Caco-2 (cell line): ENCODE results near the gene RIPK3. TPM values are rescaled to one million over a fixed set of nuclear protein-coding genes. Genes with fewer than 3 reads are reported as not detected.

ENCODE experiments used
- BruUV-seq: library from RNA; stranded (reverse); fragments of 400-500 nt; replicated peaks from 2 replicates; lab custom pipeline; 2021; lab: Mats Ljungman, UMichigan
- CTCF ChIA-PET: fragments of 300-600 bp; sonication (Branson Sonifier 250); formaldehyde crosslinking; loops from one replicate; lab custom pipeline; 2022; ENCODE audit warnings: antibody characterized with exemption; lab: Charles Lee
- POLR2A ChIA-PET: fragments of 300-600 bp; sonication (Branson Sonifier 250); formaldehyde crosslinking; loops from one replicate; lab custom pipeline; 2022; ENCODE audit warnings: antibody characterized with exemption; lab: Charles Lee
- DNase-seq, 2 experiments: peaks; one replicate each; pipeline versions ENCODE4 v3.0.0 to v3.0.0-alpha.2; 2020 to 2022
- H3K27me3 ChIP-seq: replicated peaks from 2 replicates; pipeline ENCODE4 v1.6.0; 2011; ENCODE audit warnings: low read length; ENCODE audit not compliant: control insufficient read depth, insufficient read depth
- H3K36me3 ChIP-seq: 2 replicates; pipeline ENCODE4 v1.5.1; 2011; ENCODE audit warnings: low read length; ENCODE audit not compliant: control insufficient read depth, insufficient read depth
- H3K4me1 ChIP-seq: fragments of 250-450 bp; sonication (Bioruptor Pico); 2 replicates; pipeline ENCODE4 v1.5.1; 2020; ENCODE audit warnings: mild to moderate bottlenecking
- H3K4me3 ChIP-seq: 2 replicates; pipeline ENCODE4 v1.5.1; 2011; ENCODE audit warnings: low read depth, mild to moderate bottlenecking, control low read depth, low read length
- H3K9me3 ChIP-seq: fragments of 250-450 bp; sonication (Bioruptor Pico); 2 replicates; pipeline ENCODE4 v1.5.1; 2020; ENCODE audit warnings: mild to moderate bottlenecking, moderate library complexity
- H3K27ac Mint-ChIP-seq: one replicate; pipeline ENCODE4 v1.8.0; 2022; ENCODE audit warnings: mixed read lengths; ENCODE audit not compliant: unreplicated experiment
- H3K27me3 Mint-ChIP-seq: one replicate; pipeline ENCODE4 v1.8.0; 2022; ENCODE audit warnings: mixed read lengths; ENCODE audit not compliant: insufficient read depth, unreplicated experiment
- H3K36me3 Mint-ChIP-seq: one replicate; pipeline ENCODE4 v1.8.0; 2022; ENCODE audit warnings: mild to moderate bottlenecking, mixed read lengths; ENCODE audit not compliant: insufficient read depth, unreplicated experiment
- H3K4me1 Mint-ChIP-seq: one replicate; pipeline ENCODE4 v1.8.0; 2022; ENCODE audit warnings: low read depth, mixed read lengths; ENCODE audit not compliant: unreplicated experiment
- H3K4me3 Mint-ChIP-seq: one replicate; pipeline ENCODE4 v1.8.0; 2022; ENCODE audit warnings: mild to moderate bottlenecking, moderate library complexity, mixed read lengths; ENCODE audit not compliant: unreplicated experiment
- H3K9me3 Mint-ChIP-seq: one replicate; pipeline ENCODE4 v1.8.0; 2022; ENCODE audit warnings: mixed read lengths; ENCODE audit not compliant: unreplicated experiment
- intact Hi-C: fragments of 100-400 bp; cut with micrococcal nuclease; formaldehyde crosslinking; loops from one replicate; pipeline ENCODE4 v1.10.0; 2022; ENCODE audit not compliant: unreplicated experiment
- total RNA-seq: library from RNA; stranded (reverse); gene quantifications from 2 replicates; pipeline ENCODE4 v1.2.3, GENCODE V29; 2022
- TF ChIP-seq, protein P1 (sequence below), 2 experiments: fragments of 200-600 bp in 1 of 2; IDR thresholded peaks; 1 replicate in 1 of 2; 2 replicates in 1 of 2; pipeline versions ENCODE4 v1.5.1 to v1.8.0; 2011 to 2022; ENCODE audit warnings: antibody characterized with exemption in 1 of 2, control low read depth in 1 of 2, inconsistent platforms in 1 of 2, low read depth in 1 of 2, low read length in 1 of 2, mild to moderate bottlenecking in 1 of 2, moderate library complexity in 1 of 2; ENCODE audit not compliant: insufficient read depth in 1 of 2, severe bottlenecking in 1 of 2, unreplicated experiment in 1 of 2

The RIPK3 gene
- total RNA-seq, 1 experiment from 2014 or later, result 1.5 TPM

DNA sequence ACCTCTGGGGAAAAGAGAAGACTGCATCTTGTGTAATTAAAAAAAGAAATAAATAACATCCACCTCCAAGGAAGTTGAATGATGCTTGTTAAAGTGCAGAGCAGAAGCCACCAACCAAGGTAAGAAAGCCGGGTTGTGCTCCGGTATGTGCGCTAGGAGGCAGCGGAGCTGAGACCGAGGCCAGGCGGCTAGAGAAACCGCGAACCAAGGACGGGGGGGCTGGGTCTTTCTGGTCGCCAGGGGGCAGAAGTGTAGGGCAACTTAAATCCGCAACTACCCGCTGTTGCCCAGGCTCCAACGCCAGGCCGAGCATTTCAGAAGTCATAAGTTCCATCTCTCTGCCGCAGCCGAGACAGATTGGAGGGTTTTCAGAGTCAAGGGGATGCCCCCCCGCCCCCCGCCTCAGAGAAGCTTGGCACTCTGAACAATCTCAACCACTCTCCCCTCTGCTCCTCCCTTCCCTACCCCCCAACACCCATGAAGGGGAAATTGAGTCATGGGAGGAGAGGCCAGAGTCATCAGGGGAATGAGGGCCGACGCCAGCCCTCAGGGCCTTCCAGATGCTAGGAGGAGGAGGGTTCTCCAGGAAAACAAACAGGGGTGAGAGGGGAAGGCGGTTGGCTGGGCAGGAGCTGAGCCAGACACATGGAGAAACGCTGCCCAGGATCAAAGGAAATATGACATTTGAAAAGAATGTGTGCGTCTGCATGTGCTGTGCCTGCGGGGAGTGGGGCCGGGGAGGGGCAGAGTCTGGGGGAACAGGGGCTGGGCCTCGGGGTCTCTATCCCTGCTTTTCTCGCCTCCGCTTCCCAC lies 26.0 kb upstream of the RIPK3 start:
- peak overlapping the region; percentile 67 for H3K4me3 ChIP-seq
- H3K36me3 Mint-ChIP-seq, result no peaks in the 10 kb centered on the region
- H3K4me1 ChIP-seq, result peaks cover 4% of the 10 kb centered on the region; the same call in 1 of the 2 replicates
- H3K27me3 Mint-ChIP-seq, result no peaks in the 10 kb centered on the region
- TF ChIP-seq, protein P1, sequence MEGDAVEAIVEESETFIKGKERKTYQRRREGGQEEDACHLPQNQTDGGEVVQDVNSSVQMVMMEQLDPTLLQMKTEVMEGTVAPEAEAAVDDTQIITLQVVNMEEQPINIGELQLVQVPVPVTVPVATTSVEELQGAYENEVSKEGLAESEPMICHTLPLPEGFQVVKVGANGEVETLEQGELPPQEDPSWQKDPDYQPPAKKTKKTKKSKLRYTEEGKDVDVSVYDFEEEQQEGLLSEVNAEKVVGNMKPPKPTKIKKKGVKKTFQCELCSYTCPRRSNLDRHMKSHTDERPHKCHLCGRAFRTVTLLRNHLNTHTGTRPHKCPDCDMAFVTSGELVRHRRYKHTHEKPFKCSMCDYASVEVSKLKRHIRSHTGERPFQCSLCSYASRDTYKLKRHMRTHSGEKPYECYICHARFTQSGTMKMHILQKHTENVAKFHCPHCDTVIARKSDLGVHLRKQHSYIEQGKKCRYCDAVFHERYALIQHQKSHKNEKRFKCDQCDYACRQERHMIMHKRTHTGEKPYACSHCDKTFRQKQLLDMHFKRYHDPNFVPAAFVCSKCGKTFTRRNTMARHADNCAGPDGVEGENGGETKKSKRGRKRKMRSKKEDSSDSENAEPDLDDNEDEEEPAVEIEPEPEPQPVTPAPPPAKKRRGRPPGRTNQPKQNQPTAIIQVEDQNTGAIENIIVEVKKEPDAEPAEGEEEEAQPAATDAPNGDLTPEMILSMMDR (IDR thresholded peaks at IDR 0.05; ENCODE audit: insufficient read depth in 1 of 2, low read depth in 1 of 2, low read length in 1 of 2, severe bottlenecking in 1 of 2, unreplicated experiment in 1 of 2), result peak; percentile 90 to 93
- no peaks in the 10 kb centered on the region for H3K27me3 ChIP-seq
- no TSS peak for BruUV-seq
- no peaks in the 10 kb centered on the region for H3K9me3 ChIP-seq
- intact Hi-C loops, result loop anchor here (1.0 to 2.0 kb wide), 5 partner anchors 27 to 70 kb away; no protein-coding TSS in a partner anchor
- DNase-seq, result peak; percentile 88 to 89
- peak overlapping the region; percentile 85 for H3K4me3 Mint-ChIP-seq
- CTCF ChIA-PET, result interaction anchor here (0.6 to 2.3 kb wide), 19 partner anchors 14 to 1767 kb away, joined by 3 to 111 read pairs (median 5); partner anchors contain the start of genes CBLN3, KHNYN and SDR39U1
- no peaks in the 10 kb centered on the region for H3K9me3 Mint-ChIP-seq
- peaks cover 13% of the 10 kb centered on the region for H3K4me1 Mint-ChIP-seq
- H3K27ac Mint-ChIP-seq, result peak overlapping the region; percentile 70
- POLR2A ChIA-PET, result interaction anchor here (0.8 to 1.6 kb wide), 6 partner anchors 33 to 70 kb away, joined by 3 to 12 read pairs (median 4); partner anchors contain the start of genes CBLN3, KHNYN and NYNRIN
- no peaks in the 10 kb centered on the region for H3K36me3 ChIP-seq

DNA sequence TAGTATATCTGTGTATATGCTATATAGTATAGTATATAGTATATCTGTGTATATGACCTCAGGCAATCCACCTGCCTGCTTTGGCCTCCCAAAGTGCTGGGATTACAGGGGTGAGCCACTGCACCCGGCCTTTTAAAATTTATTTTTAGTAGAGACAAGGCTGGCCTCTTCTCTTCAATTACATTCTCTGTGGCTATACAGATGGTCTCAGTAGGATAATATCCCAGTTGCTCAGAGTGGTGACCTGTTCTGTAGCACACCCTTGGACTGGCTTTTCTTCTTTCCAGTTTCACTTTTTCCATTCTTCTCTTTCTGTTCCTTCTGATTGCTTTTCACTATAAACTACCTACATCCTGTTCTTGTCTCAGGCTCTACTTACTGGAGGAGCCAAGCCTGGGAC lies 25.1 kb upstream of the RIPK3 start:
- TF ChIP-seq, protein P1 (IDR thresholded peaks at IDR 0.05; ENCODE audit: insufficient read depth in 1 of 2, low read depth in 1 of 2, low read length in 1 of 2, severe bottlenecking in 1 of 2, unreplicated experiment in 1 of 2), result no peak
- H3K36me3 ChIP-seq, result no peaks in the 10 kb centered on the region
- H3K27ac Mint-ChIP-seq, result no peak overlapping the region
- no peaks in the 10 kb centered on the region for H3K27me3 ChIP-seq
- no peaks in the 10 kb centered on the region for H3K9me3 ChIP-seq
- H3K4me3 ChIP-seq, result no peak overlapping the region
- intact Hi-C loops, result loop anchor here (1.0 kb wide), 3 partner anchors 47 to 71 kb away; no protein-coding TSS in a partner anchor
- H3K4me1 Mint-ChIP-seq, result peaks cover 13% of the 10 kb centered on the region
- H3K4me3 Mint-ChIP-seq, result no peak overlapping the region
- no peak for DNase-seq
- CTCF ChIA-PET, result interaction anchor here (1.0 to 2.3 kb wide), 5 partner anchors 13 to 72 kb away, joined by 6 to 111 read pairs (median 8); partner anchors contain the start of genes CBLN3 and KHNYN
- H3K9me3 Mint-ChIP-seq, result no peaks in the 10 kb centered on the region
- H3K27me3 Mint-ChIP-seq, result no peaks in the 10 kb centered on the region
- BruUV-seq, result no TSS peak
- POLR2A ChIA-PET, result interaction anchor here (1.2 kb wide), 1 partner anchor 65 kb away, joined by 4 read pairs; the partner anchor contains the start of genes CBLN3 and KHNYN
- H3K4me1 ChIP-seq, result peaks cover 4% of the 10 kb centered on the region; the same call in 1 of the 2 replicates
- no peaks in the 10 kb centered on the region for H3K36me3 Mint-ChIP-seq

DNA sequence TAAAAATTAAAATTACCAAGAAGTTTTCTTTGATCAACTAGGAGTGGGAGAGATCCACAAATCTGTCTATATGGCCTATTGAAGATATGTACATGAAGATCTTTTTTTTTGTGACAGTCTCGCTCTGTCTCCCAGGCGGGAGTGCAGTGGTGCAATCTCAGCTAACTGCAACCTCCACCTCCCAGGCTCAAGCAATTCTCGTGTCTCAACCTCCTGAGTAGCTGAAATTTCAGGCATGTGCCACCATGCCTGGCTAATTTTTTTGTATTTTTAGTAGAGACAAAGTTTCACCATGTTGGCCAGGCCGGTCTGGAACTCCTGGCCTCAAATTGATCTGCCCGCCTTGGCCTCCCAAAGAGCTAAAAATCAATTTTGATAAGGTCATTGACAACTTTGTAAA lies 23.6 kb upstream of the RIPK3 start:
- no peaks in the 10 kb centered on the region for H3K9me3 ChIP-seq
- no peaks in the 10 kb centered on the region for H3K36me3 ChIP-seq
- no TSS peak for BruUV-seq
- Mint-ChIP-seq H3K27ac (no peak overlapping the region), H3K27me3 (no peaks in the 10 kb centered on the region), H3K4me3 (no peak overlapping the region), H3K4me1 (peaks cover 13% of the 10 kb centered on the region), H3K9me3 (no peaks in the 10 kb centered on the region), H3K36me3 (no peaks in the 10 kb centered on the region)
- intact Hi-C loops, result no loop called here
- CTCF ChIA-PET, result interaction anchor here (0.8 to 1.0 kb wide), 2 partner anchors 31 to 68 kb away, joined by 3 read pairs; no protein-coding TSS in a partner anchor
- no peaks in the 10 kb centered on the region for H3K27me3 ChIP-seq
- POLR2A ChIA-PET, result no interaction called here
- TF ChIP-seq, protein P1 (IDR thresholded peaks at IDR 0.05; ENCODE audit: insufficient read depth in 1 of 2, low read depth in 1 of 2, low read length in 1 of 2, severe bottlenecking in 1 of 2, unreplicated experiment in 1 of 2), result no peak
- H3K4me3 ChIP-seq, result no peak overlapping the region
- peaks cover 4% of the 10 kb centered on the region; the same call in 1 of the 2 replicates for H3K4me1 ChIP-seq
- DNase-seq, result no peak
